DMS53 treated with DMSO at 0.1 percent for 48 hours (cell line): ENCODE data around the gene SDHAF1.
"Not testable (repeated sequence)": the region's sequence is repeated elsewhere in the genome, so short reads cannot be mapped to it uniquely, and the experiment has no call there.

ENCODE experiments used
- DNase-seq: peaks from one replicate; lab custom pipeline; 2025; ENCODE audit not compliant: unreplicated experiment; lab: John Stamatoyannopoulos, UW

SDHAF1 gene

DNA sequence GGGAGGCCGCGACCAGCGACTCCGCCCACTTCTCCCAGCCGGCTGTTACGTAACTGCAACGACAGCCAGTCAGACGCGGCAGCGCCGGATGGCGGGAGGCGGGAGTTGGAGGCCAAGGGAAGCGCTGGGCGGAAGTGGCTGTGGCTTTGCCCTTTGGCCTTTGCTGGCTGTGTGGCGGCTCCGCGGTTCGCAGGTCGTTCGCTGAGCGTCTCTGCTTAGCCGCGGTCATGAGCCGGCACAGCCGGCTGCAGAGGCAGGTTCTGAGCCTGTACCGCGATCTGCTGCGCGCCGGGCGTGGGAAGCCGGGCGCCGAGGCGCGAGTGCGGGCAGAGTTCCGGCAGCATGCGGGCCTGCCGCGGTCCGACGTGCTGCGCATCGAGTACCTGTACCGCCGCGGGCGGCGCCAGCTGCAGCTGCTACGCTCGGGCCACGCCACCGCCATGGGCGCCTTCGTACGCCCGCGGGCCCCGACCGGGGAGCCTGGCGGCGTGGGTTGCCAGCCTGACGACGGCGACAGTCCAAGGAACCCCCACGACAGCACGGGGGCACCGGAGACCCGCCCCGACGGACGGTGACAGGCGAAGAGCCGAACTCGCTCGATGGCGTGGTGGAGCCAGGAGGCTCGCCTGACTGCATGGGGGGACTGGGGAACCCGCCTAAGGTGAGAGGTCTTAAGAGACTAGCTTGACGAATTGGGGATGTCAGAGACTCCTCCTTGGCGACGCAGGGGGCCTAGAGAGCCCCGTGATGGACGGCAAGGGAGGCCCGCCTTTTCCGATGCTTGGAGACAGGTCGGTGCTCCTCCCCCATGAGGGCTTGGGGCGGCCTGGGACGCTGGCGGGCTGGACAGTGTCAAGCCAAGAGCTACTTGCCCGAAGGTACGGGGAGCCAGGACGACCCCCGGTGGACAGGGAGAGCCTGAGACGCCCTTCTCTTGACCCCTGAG is at the start of gene SDHAF1:
TSS of gene SDHAF1 (plus strand) at position 141 of the 946 bp plus-strand sequence. CDS start at position 228, 87 bp downstream.
- DNase-seq = peak; percentile 97

DNA sequence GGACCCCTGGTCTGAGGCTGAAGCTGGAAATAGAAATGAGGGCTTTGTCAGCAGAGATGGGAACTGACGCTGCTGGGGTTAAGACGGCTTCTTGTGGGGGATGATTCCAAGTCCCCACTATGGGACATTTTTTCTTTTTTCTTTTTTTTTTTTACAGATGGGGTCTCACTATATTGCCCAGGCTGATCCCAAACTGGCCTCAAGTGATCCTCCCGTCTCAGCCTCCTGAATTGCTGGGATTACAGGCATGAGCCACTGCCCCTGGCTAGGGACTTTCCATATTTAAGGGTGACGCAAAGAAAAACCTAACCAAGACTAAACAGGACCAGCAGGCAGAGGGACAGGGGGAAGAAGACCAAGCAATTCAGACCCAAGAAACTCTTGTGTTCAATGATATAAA is 48.8 kb upstream of the SDHAF1 start:
- no peak for DNase-seq

DNA sequence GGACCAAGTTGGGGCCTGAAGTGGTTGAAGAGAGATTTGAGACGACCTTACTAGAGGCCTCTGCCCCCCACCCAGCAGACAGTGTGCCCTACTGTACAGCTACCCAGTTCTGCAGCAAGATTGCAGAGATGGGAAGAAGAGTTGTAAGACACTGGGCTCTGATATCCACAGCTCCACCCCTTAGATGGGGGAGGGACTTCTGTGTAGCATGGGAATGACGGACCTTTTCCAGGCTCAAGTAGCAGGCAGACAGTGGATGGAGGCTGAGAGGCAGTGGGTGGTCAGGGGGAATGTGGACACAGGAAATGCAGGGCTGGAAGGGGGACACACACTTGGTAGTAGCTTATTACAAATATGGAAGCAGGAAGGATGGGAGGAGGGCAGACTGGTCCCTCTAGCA is 45.9 kb upstream of the SDHAF1 start:
- DNase-seq = no peak

DNA sequence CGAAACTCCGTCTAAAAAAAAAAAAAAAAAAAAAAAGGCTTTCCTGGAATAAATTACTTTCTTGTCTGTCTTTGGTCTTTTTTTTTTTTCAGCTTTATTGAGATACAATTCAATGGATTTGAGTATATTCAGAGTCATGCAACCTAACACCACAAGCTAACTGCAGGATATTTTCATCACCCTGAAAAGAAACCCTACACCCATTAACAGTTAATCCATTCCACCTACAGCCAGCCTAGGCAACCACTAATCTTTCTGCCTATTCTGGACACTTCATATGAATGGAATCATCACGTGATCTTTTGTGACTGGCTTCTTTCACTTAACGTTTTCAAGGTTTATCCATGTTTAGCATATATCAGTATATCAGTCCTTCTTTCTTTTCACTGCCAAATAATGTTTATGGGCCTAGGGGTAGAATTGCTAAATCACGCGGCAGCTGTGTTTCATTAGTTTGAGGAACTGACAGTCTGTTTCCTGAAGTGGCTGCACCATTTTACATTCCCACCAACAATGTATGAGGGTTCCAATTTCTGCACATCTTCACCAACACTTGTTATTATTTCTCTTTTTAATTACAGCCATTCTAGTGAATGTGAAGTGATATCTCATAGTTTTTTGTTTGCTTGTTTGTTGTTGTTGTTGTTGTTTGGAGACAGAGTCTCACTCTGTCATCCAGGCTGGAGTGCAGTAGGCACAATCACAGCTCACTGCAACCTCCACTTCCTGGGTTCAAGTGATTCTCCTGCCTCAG is 38.9 kb upstream of the SDHAF1 start:
- DNase-seq = no peak

GRCh38 chr19:35957411-35957810 is 37.6 kb upstream of the SDHAF1 start:
- not testable (repeated sequence) for DNase-seq

DNA sequence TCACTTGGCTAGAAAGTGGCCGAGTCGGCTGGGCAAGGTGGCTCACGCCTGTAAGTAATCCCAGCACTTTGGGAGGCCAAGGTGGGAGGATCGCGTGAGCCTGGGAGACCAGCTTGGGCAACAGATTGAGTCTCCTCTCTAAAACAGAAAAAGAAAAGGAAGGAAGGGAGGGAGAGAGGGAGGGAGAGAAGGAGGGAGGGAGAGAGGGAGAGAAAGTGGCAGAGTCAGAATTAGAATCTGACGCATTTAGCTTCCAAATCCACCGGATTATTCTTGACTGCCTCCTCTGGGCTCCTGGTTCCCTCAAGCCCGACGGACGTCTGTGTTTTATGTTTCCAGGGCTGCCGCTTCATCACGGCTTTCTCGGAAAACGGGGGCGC is 36.3 kb upstream of the SDHAF1 start:
- no peak for DNase-seq

GRCh38 chr19:35959040-35959967 is 35.7 kb upstream of the SDHAF1 start:
- no peak for DNase-seq

- DNase-seq = no peak
These were observed 35.0 kb upstream of the SDHAF1 start for GRCh38 chr19:35959968-35960320.

DNA sequence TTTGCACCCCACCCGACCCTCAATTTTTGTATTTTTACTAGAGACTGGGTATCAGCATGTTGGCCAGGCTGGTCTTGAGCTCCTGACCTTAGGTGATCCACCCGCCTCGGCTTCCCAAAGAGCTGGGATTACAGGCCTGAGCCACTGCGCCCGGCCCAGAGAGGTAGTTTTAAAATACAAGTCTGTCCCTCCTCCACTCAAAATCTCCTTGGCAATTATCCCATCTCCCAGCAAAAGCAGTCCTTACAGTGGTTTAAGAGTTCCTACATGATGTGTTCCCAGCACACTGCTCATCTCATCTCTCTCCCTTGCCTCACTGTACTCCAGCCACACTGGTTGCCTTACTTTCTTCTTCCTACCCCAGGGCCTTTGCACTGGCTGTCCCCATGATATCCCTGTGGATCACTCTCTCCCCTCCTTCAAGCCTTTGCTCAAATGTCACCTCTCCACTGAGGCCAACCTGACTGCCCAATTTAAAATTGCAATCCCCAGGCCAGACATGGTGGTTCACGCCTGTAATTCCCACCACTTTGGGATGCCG is 34.5 kb upstream of the SDHAF1 start:
- no peak for DNase-seq

GRCh38 chr19:35963514-35963913 is 31.5 kb upstream of the SDHAF1 start:
- no peak for DNase-seq

GRCh38 chr19:35966771-35967170 is 28.2 kb upstream of the SDHAF1 start:
- no peak for DNase-seq

- no peak for DNase-seq
These were observed 21.5 kb upstream of the SDHAF1 start for GRCh38 chr19:35973487-35973886.

DNA sequence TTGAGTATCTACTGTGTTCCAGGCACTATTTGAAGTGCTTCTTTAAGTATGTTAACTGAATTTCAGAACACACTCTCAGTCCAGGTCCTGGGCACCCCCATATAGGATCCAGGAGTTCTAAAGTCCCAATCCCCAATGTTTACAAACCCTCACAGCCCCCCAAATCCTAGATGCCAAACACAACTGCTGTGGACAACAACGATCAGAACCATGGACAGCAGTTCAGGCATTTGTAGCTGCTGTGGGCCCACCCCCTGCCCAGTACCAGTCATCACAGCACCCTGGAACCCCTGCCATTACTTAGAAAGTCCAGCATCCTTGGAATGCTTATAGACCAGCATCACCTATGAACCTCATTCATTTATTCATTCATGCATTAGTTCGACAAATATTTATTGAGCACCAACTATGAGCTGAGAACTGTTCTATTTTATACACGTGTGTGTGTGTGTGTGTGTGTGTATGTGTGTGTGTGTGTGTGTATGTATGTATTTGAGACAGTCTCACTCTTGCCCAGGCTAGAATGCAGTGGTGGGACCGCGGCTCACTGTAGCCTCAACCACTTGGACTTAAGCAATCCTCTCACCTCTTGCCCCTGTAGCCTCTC is 19.3 kb upstream of the SDHAF1 start:
- DNase-seq = no peak

DNA sequence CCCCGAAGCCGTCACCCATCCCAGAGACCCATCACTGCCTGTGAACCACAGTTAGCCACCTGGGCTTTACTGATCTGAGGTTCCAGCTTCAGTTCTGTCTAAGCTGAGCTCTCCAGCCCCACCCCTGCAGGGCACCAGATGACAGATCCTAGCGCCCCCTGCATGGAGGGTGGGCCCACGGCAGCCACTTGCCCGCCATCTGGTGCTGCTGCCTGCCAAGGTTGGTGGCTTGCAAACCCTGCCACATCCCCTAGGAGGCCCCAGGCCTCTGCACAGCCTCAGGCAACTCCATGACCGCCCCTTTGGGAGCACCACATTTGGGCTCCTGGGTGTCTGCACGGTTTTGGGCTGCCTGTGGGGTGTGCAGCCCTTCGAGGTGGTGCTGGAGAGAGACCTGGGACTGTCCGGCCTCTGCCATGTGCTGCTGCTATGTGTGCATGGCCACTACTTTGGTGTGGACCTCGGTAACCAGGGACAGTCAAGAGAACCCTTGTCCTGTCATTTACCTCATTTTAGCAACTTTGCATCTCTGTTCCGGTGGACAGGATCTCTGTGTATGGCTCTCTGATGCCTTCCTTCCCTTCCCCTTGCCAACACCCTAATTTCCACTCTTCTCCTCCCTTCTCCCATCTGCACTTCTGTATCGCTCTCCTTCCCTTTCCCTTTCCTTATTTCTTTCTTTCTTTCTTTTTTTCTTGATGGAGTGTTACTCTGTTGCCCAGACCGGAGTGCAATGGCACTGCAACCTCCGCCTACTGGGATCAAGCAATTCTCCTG is 17.4 kb upstream of the SDHAF1 start:
- no peak for DNase-seq

DNA sequence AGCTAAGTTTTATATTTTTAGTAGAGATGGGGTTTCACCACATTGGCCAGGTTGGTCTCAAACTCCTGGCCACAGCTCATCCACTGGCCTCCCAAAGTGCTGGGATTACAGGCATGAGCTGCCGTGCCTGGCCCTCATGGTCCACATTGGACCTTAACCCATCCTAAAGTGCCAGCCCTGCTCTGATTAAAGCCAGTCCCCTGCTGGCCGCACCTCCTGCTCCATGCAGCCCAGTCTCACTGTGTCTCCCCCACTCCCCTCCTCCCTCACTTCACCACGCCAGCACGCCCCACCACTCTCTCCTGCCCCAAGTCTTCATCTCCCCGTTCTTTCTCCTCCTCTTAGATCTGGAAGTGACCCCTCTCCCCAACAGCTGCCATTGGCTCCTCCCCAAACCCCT is 16.7 kb upstream of the SDHAF1 start:
- no peak for DNase-seq

DNA sequence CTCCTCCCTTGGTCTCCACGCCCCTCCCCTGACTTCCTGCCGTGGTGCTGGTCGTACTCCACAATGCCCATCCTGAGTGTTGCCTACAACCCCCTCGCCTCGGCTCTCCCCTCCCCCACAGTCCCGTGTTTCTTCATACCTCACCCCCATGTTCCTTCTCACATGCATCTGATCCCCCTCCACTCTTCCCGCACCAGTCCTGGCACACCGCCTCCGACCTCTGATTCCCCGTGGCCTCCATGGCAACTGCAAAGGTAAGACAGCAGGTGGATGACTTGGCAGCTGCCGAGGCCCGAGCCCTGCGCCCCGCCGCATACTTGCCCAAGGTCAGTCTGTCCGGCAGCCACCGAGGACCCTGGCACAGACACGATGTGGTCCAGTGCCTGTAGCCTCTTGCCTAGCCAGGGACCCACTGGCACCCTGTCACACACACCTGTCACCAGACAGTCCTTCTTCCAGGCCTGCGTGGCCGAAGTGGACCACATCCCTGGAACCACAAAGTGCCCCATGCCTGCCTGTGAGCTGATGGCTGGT is 16.1 kb upstream of the SDHAF1 start:
- DNase-seq = no peak

DNA sequence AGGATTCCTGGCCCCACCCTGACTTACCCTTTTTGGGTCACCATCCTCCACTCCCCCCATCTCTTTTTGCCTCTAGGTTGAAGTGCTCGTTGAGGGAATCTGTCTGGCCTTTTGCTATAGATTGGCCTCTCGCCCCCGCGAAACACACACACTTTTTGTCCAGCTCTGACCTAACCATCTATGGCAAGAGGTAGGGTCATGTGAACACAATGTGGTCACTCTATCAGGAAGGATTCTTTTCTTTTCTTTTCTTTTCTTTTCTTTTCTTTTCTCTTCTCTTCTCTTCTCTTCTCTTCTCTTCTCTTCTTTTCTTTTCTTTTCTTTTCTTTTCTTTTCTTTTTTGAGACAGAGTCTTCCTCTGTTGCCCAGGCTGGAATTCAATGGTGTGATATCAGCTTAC is 14.0 kb upstream of the SDHAF1 start:
- not testable (repeated sequence) for DNase-seq

DNA sequence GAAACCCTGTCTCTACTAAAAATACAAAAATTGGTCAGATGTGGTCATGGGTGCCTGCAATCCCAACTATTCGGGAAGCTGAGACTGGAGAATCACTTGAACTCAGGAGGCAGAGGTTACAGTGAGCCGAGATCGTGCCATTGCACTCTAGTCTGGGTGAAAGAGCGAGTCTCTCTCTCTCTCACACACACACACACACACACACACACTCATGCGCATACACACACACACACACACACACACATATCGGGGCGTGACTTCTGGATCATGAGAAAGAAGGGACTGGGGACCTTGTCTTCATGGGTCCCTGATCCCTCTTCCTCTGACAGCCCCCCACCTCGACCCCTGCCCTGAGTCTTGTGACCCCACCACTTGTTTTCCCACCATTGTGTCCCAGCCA is 11.8 kb upstream of the SDHAF1 start:
- no peak for DNase-seq

GRCh38 chr19:35986111-35986510 is 8.9 kb upstream of the SDHAF1 start:
- DNase-seq = no peak
